Neural crest cell (in vitro differentiated cells): ENCODE data around the gene GALNS. TPM values are rescaled to one million over a fixed set of nuclear protein-coding genes. Genes with fewer than 3 reads are reported as not detected.

Experiments used
- DNase-seq: peaks from one replicate; pipeline ENCODE4 v3.0.0; 2021; ENCODE audit warnings: low read depth, mixed read lengths, low spot score
- H3K27ac Mint-ChIP-seq: one replicate; pipeline ENCODE4 v1.8.0; 2021; ENCODE audit warnings: mild to moderate bottlenecking, mixed read lengths; ENCODE audit not compliant: unreplicated experiment
- H3K27me3 Mint-ChIP-seq: 2 replicates; pipeline ENCODE4 v1.8.0; 2021; ENCODE audit warnings: low read depth, mild to moderate bottlenecking, mixed read lengths
- H3K36me3 Mint-ChIP-seq: 2 replicates; pipeline ENCODE4 v1.8.0; 2021; ENCODE audit warnings: low read depth, mild to moderate bottlenecking, mixed read lengths
- H3K4me1 Mint-ChIP-seq: 2 replicates; pipeline ENCODE4 v1.8.0; 2021; ENCODE audit warnings: mixed read lengths
- H3K4me3 Mint-ChIP-seq: one replicate; pipeline ENCODE4 v1.8.0; 2021; ENCODE audit warnings: mild to moderate bottlenecking, mixed read lengths
- H3K9me3 Mint-ChIP-seq: 2 replicates; pipeline ENCODE4 v1.8.0; 2021; ENCODE audit warnings: mixed read lengths
- CTCF ChIP-seq: fragments of 200-600 bp; sonication (generic); conservative IDR thresholded peaks from 2 replicates; pipeline ENCODE4 v1.5.0; 2021; ENCODE audit warnings: antibody characterized with exemption, mild to moderate bottlenecking
- total RNA-seq: library from RNA; stranded (reverse); gene quantifications from 2 replicates; pipeline ENCODE4 v1.2.1, GENCODE V29; 2021

Gene GALNS
- total RNA-seq, 1 donor from 2014 or later = 19.7 TPM

DNA sequence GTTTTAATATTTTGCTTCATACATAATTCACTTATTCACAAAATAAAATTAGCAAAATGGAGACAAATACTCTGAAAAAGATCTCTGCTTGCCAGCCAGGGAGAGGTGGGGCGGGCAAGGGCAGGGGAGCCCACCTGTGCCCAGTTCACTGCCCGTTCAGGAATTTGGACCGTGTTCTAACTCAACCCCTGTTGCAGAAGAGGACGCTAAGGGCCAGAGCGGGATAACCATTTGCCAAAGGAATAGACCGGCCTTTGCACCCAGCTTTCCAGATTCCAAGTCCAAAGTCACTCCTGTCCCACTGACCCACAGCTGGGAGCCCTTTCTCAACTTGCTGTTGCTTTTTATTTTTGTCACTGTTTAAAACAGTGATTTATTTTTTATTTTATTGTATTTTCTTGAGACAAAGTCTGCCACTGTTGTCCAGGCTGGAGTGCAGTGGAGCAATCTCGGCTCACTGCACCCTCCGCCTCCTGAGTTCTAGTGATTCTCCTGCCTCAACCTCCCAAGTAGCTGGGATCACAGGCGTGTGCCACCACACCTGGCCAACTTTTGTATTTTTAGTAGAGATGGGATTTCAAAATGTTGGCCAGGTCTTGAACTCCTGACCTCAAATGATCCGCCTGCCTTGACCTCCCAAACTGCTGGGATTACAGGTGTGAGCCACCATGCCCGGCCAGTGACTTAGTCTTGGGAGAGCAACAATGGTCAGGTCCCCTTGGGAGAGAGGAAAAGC is 69.0 kb downstream of the GALNS start:
- no peaks in the 10 kb centered on the region for H3K36me3 Mint-ChIP-seq
- H3K9me3 Mint-ChIP-seq = no peaks in the 10 kb centered on the region
- no peak overlapping the region for H3K27ac Mint-ChIP-seq
- peaks cover 33% of the 10 kb centered on the region for H3K27me3 Mint-ChIP-seq
- peak overlapping the region; percentile 9 for H3K4me3 Mint-ChIP-seq
- no peak for TF ChIP-seq CTCF
- no peak for DNase-seq
- H3K4me1 Mint-ChIP-seq = peaks cover 15% of the 10 kb centered on the region

DNA sequence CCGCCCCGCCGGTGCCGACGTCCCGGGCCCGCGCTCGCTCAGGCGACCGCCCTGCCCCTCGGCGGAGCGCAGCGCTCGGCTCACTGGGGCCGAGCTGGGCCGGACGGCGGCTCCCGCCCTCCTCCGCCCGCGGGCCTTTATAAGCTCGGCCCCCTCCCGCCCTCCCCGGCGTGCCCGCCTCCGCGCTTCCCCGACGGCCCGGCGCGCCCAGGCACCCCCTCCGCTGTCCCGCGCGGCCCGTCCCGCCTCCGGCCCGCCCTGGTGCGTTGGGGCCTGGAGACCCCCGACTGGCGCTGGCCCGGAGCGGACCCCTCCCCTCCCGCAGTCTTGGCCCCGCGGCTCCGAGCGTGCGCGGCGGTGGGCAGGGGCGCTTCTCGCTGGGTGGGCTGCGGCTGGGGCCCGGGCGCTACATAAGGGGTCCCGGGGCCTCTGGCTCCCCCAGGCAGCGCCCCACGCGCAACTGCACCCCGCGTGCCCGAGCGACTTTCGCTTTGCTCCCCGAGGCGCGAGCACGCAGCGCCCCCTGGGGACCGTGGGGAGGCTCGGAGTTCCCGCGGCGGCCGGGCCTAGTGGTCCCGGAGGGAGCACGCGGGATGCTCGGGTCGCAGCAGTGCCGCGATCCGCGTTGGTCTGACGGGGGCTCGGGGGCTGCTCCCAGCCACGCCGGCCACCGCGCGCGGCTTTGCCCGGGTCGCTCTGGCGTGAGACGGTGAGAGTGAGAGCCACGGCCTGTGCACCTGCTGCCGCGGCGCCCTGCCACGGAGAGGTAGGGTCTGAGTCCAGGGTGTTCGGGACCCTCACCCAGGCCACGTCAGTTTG is 71.4 kb downstream of the GALNS start, which contains the start of gene PIEZO1:
TSS of gene PIEZO1 (minus strand) at position 115 of the 819 bp plus-strand sequence. CDS start 256 bp downstream, outside the sequence.
- Mint-ChIP-seq H3K27ac (no peak within 1 kb of the TSS), H3K4me3 (peak within 1 kb of the TSS; percentile 81), H3K9me3 (no peaks in the 10 kb centered on the region), H3K27me3 (peaks cover 41% of the 10 kb centered on the region), H3K4me1 (peaks cover 11% of the 10 kb centered on the region), H3K36me3 (no peaks in the 10 kb centered on the region)
- DNase-seq = peak; percentile 57
- peak; percentile 78 for TF ChIP-seq CTCF

DNA sequence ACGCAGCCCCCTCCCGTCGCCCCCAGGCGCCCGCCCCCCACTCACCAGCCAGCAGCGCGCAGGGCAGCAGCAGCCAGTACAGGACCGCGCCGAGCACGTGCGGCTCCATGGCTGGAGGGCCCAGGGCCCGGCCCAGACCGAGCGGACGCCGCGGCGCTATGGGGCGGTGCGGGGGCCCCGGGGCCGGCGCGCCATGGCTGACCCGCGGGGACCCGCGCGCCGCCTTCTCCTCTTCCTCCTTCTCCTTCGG is 72.0 kb downstream of the GALNS start:
- Mint-ChIP-seq H3K4me1 (peaks cover 9% of the 10 kb centered on the region), H3K4me3 (no peak overlapping the region), H3K9me3 (no peaks in the 10 kb centered on the region), H3K36me3 (no peaks in the 10 kb centered on the region), H3K27ac (no peak overlapping the region), H3K27me3 (peaks cover 40% of the 10 kb centered on the region)
- no peak for TF ChIP-seq CTCF
- DNase-seq = no peak

- H3K4me1 Mint-ChIP-seq = peaks cover 9% of the 10 kb centered on the region
- H3K36me3 Mint-ChIP-seq = no peaks in the 10 kb centered on the region
- no peak for DNase-seq
- H3K27me3 Mint-ChIP-seq = peaks cover 37% of the 10 kb centered on the region
- no peak overlapping the region for H3K27ac Mint-ChIP-seq
- H3K9me3 Mint-ChIP-seq = no peaks in the 10 kb centered on the region
- H3K4me3 Mint-ChIP-seq = peak overlapping the region; percentile 81
- TF ChIP-seq CTCF = peak; percentile 60
Measured at GRCh38 chr16:88784074-88784855, 72.5 kb downstream of the GALNS start.

DNA sequence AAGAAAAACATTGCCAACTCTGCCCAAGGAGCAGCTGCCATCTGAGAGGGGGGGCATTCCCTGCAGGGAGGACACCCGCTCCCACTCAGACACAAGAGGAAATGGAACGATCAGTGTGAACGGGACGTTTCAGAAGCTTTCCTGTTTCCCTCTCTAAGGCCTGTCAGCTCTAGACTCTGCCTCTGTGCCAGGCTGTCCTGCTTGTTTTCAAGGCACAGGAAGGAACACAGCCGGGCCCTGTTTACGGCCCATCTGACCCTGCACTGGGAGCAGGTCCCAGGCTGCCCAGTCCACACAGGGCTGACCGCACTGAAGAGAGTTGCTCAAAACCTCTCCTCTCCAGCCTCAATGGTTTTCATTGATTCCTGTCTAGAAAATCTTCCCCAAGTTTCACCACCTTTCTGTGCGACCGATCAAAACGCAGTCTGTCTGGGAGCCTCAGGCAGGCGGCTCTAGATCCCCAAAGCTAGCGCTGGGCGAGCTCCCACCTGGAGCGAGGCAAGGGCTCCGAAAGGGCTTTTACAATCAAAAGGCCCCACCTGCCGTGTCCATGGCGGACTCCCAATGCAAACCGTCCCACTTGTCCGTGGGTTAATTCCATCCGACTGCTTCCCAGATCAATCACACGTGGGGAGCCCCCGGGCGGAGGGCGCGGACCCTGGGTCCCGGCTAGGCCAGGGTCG is 73.2 kb downstream of the GALNS start:
- peaks cover 9% of the 10 kb centered on the region for H3K4me1 Mint-ChIP-seq
- no peaks in the 10 kb centered on the region for H3K36me3 Mint-ChIP-seq
- TF ChIP-seq CTCF = no peak
- H3K27me3 Mint-ChIP-seq = peaks cover 37% of the 10 kb centered on the region
- DNase-seq = no peak
- H3K4me3 Mint-ChIP-seq = peak overlapping the region; percentile 74
- H3K27ac Mint-ChIP-seq = no peak overlapping the region
- H3K9me3 Mint-ChIP-seq = no peaks in the 10 kb centered on the region
